ENCODE results near the gene PLEKHD1. TPM values are rescaled to one million over a fixed set of nuclear protein-coding genes. Genes with fewer than 3 reads are reported as not detected.

The PLEKHD1 gene
- total and polyA plus RNA-seq, 2 of the 8 experiments (the other 6 are each of a cell fraction or from before 2014, with no cell fraction given), result 0.24 to 0.48 TPM

GRCh38 chr14:69547701-69548348 lies 63.3 kb downstream of the PLEKHD1 start:
- Histone ChIP-seq H3K14ac (ENCODE audit: insufficient read length) (no peak overlapping the region), H3K27ac (ENCODE audit: low read depth, low read length) (no peak overlapping the region), H2BK20ac (ENCODE audit: low read length) (0 out of 2 replicates have a peak overlapping the region, but pooled peaks have one; percentile 37), H2AFZ (ENCODE audit: low read length) (peak overlapping the region; percentile 94; the same call in 1 of the 2 replicates), H3K4me2 (ENCODE audit: insufficient read depth in 1 of 2, low read depth in 2 of 2, low read length in 2 of 2) (peak overlapping the region; percentile 87 to 99), H4K8ac (ENCODE audit: extremely low read depth, insufficient read depth, low read length) (peak overlapping the region; percentile 96), H3K56ac (replicated peaks; ENCODE audit: insufficient read length, low read depth, low read length) (no peak overlapping the region), H4K5ac (ENCODE audit: insufficient read length, low read depth, low read length) (peak overlapping the region; percentile 89), H2AK5ac (ENCODE audit: low read depth, low read length) (no peak overlapping the region), H3K79me1 (ENCODE audit: low read depth, low read length) (no peaks in the 10 kb centered on the region), H2BK12ac (ENCODE audit: low read depth, low read length) (peak overlapping the region; percentile 39; the same call in 1 of the 2 replicates), H3K23ac (ENCODE audit: insufficient read length) (no peak overlapping the region), H4K91ac (replicated peaks; ENCODE audit: insufficient read length, low read length) (peak overlapping the region; percentile 85), H3K4me3 (ENCODE audit: extremely low read depth in 1 of 4, insufficient read depth in 2 of 4, low read depth in 3 of 4, low read length in 4 of 4) (peak overlapping the region; percentile 45 to 68 (median 62)), H3K4me1 (replicated peaks in 1 of 4; ENCODE audit: control insufficient read depth in 3 of 4, insufficient read depth in 4 of 4, low read length in 3 of 4) (peaks cover 0 to 15% (median 4%) of the 10 kb centered on the region in 4 experiments; a peak in 5 of 7 replicates), H3K4ac (replicated peaks; ENCODE audit: insufficient read length, low read depth, low read length) (no peak overlapping the region), H2BK120ac (replicated peaks; ENCODE audit: low read depth, low read length) (no peak overlapping the region), H2BK15ac (ENCODE audit: low read length) (peak overlapping the region; percentile 88), H2BK5ac (ENCODE audit: low read depth, low read length) (peak overlapping the region; percentile 79; the same call in 1 of the 2 replicates), H3K79me2 (ENCODE audit: control insufficient read depth in 1 of 2, insufficient read depth in 2 of 2, low read length in 2 of 2) (no peaks in the 10 kb centered on the region), H4K20me1 (replicated peaks in 1 of 2; ENCODE audit: control insufficient read depth in 1 of 2, insufficient read depth in 2 of 2, low read length in 2 of 2) (no peaks in the 10 kb centered on the region), H3K36me3 (ENCODE audit: control insufficient read depth in 2 of 4, insufficient read depth in 4 of 4, low read length in 3 of 4) (no peaks in the 10 kb centered on the region), H3K27me3 (replicated peaks in 1 of 4; ENCODE audit: control insufficient read depth in 3 of 4, extremely low read depth in 1 of 4, insufficient read depth in 3 of 4, low read length in 3 of 4) (no peaks in the 10 kb centered on the region; a peak in 3 of 7 replicates), H3K18ac (ENCODE audit: extremely low read depth, low read length) (peak overlapping the region; percentile 82), H3K9ac (replicated peaks in 1 of 4; ENCODE audit: extremely low read depth in 1 of 4, low read depth in 3 of 4, low read length in 3 of 4) (peak overlapping the region in 2 of 4 experiments; percentile 62 to 69; a peak in 4 of 7 replicates), H3K9me3 (ENCODE audit: insufficient read depth in 2 of 2, low read depth in 1 of 2, low read length in 1 of 2) (no peaks in the 10 kb centered on the region), H3K23me2 (ENCODE audit: low read depth, low read length) (peaks cover 5% of the 10 kb centered on the region; the same call in 1 of the 2 replicates)
- DNase-seq (ENCODE audit: low read depth in 1 of 2, low spot score in 2 of 2), result peak in 1 of 2 experiments; percentile 91
- POLR2A ChIA-PET (ENCODE audit: partially characterized antibody), result interaction anchor here (0.7 to 3.1 kb wide), 6 partner anchors 8 to 220 kb away, joined by 3 to 12 read pairs (median 5); partner anchors contain the start of gene CCDC177
- WGBS, 2 experiments (ENCODE audit: extremely low coverage in 1 of 2, insufficient coverage in 1 of 2, insufficient read length in 1 of 2, insufficient replicate concordance in 2 of 2, low coverage in 1 of 2, low lambda C conversion rate in 2 of 2, missing lambda C conversion rate in 1 of 2), result 8% methylated on average over 34 of the region's 46 CpGs; no CpG with 5 or more reads in 1 of the 2 experiments
- peak; percentile 48 for FAIRE-seq
- CTCF ChIA-PET (ENCODE audit: partially characterized antibody), result interaction anchor here (0.7 to 6.3 kb wide), 29 partner anchors 8 to 481 kb away, joined by 3 to 96 read pairs (median 4); partner anchors contain the start of gene CCDC177
- TF ChIP-seq TAF1 (IDR thresholded peaks at IDR 0.05; ENCODE audit: low read depth, low read length) (peak; percentile 58; the same call in 1 of the 2 replicates), GABPA (IDR thresholded peaks at IDR 0.05; ENCODE audit: borderline replicate concordance, insufficient read depth, low read length) (0 out of 2 replicates have a peak, but pooled peaks have one; percentile 36), YY1 (IDR thresholded peaks at IDR 0.05; ENCODE audit: low read depth, low read length) (0 out of 2 replicates have a peak, but pooled peaks have one; percentile 49), E2F6 (IDR thresholded peaks at IDR 0.05) (peak; percentile 81), MAX (IDR thresholded peaks at IDR 0.05) (peak; percentile 89), CBX5 (IDR thresholded peaks at IDR 0.05; ENCODE audit: low read depth, low read length) (no peak), POLR2A (IDR thresholded peaks at IDR 0.05; ENCODE audit: control extremely low read depth in 1 of 2, low read depth in 2 of 2, low read length in 2 of 2) (peak in 1 of 2 experiments; percentile 50; a peak in 2 of 3 replicates), ATF2 (IDR thresholded peaks at IDR 0.05; ENCODE audit: low read length) (no peak), ASH2L (IDR thresholded peaks at IDR 0.05; ENCODE audit: low read length) (peak; percentile 70)
